Astrocyte (in vitro differentiated cells and primary cell): ENCODE results near the gene PTPRK. TPM values are rescaled to one million over a fixed set of nuclear protein-coding genes. Genes with fewer than 3 reads are reported as not detected.

ENCODE experiments used
- DNase-seq: peaks from one replicate; pipeline ENCODE4 v3.0.0-alpha.2; 2010; ENCODE audit warnings: low read depth
- FAIRE-seq: peaks from 2 replicates; lab custom pipeline; 2011; peaks lifted over from hg19 to GRCh38; lab: Jason Lieb, UNC
- H2AFZ ChIP-seq: 2 replicates; pipeline ENCODE4 v1.6.0; 2012; ENCODE audit warnings: low read depth, low read length, inconsistent platforms
- H3K27ac ChIP-seq: 2 replicates; pipeline ENCODE4 v1.5.1; 2011; ENCODE audit warnings: low read depth, low read length, inconsistent platforms
- H3K27me3 ChIP-seq: 2 replicates; pipeline ENCODE4 v1.6.0; 2011; ENCODE audit warnings: low read length, inconsistent platforms; ENCODE audit not compliant: insufficient read depth
- H3K36me3 ChIP-seq: 2 replicates; pipeline ENCODE4 v1.5.1; 2011; ENCODE audit warnings: low read length, inconsistent platforms; ENCODE audit not compliant: insufficient read depth
- H3K4me1 ChIP-seq: 2 replicates; pipeline ENCODE4 v1.5.1; 2011; ENCODE audit warnings: low read length, inconsistent platforms; ENCODE audit not compliant: insufficient read depth
- H3K4me2 ChIP-seq: 2 replicates; pipeline ENCODE4 v1.6.0; 2012; ENCODE audit warnings: low read length, inconsistent platforms
- H3K4me3 ChIP-seq: 2 replicates; pipeline ENCODE4 v1.5.1; 2011; ENCODE audit warnings: low read depth, mild to moderate bottlenecking, low read length, inconsistent platforms; ENCODE audit not compliant: insufficient read depth
- H3K79me2 ChIP-seq: 2 replicates; pipeline ENCODE4 v1.6.0; 2012; ENCODE audit warnings: mild to moderate bottlenecking, low read length, inconsistent platforms; ENCODE audit not compliant: insufficient read depth
- H3K9ac ChIP-seq: 2 replicates; pipeline ENCODE4 v1.6.0; 2012; ENCODE audit warnings: mild to moderate bottlenecking, low read length, inconsistent platforms
- H3K9me3 ChIP-seq: 2 replicates; pipeline ENCODE4 v1.5.1; 2012; ENCODE audit warnings: low read depth, mild to moderate bottlenecking, low read length, inconsistent platforms; ENCODE audit not compliant: insufficient read depth
- H4K20me1 ChIP-seq: 2 replicates; pipeline ENCODE4 v1.6.0; 2012; ENCODE audit warnings: low read length, inconsistent platforms; ENCODE audit not compliant: insufficient read depth
- H3K27ac Mint-ChIP-seq: one replicate; pipeline ENCODE4 v1.8.0; 2021; ENCODE audit warnings: mild to moderate bottlenecking, mixed read lengths; ENCODE audit not compliant: unreplicated experiment
- H3K27me3 Mint-ChIP-seq: one replicate; pipeline ENCODE4 v1.8.0; 2021; ENCODE audit warnings: low read depth, mixed read lengths; ENCODE audit not compliant: unreplicated experiment
- H3K36me3 Mint-ChIP-seq: one replicate; pipeline ENCODE4 v1.8.0; 2021; ENCODE audit warnings: low read depth, mixed read lengths; ENCODE audit not compliant: unreplicated experiment
- H3K4me1 Mint-ChIP-seq: one replicate; pipeline ENCODE4 v1.8.0; 2021; ENCODE audit warnings: low read depth, mixed read lengths; ENCODE audit not compliant: unreplicated experiment
- H3K4me3 Mint-ChIP-seq: one replicate; pipeline ENCODE4 v1.8.0; 2021; ENCODE audit warnings: mild to moderate bottlenecking, moderate library complexity, mixed read lengths; ENCODE audit not compliant: unreplicated experiment
- H3K9me3 Mint-ChIP-seq: one replicate; pipeline ENCODE4 v1.8.0; 2021; ENCODE audit warnings: mild to moderate bottlenecking, mixed read lengths; ENCODE audit not compliant: unreplicated experiment
- EZH2 ChIP-seq: IDR thresholded peaks from 2 replicates; pipeline ENCODE4 v1.6.1; 2012; ENCODE audit warnings: mild to moderate bottlenecking, low read length, inconsistent platforms; ENCODE audit not compliant: insufficient read depth
- total RNA-seq: library from RNA; stranded (reverse); gene quantifications from 2 replicates; pipeline ENCODE4 v1.2.1, GENCODE V29; 2021
- TF ChIP-seq, protein P1 (sequence below): IDR thresholded peaks from 2 replicates; pipeline ENCODE4 v1.5.1; 2011; ENCODE audit warnings: low read depth, mild to moderate bottlenecking, inconsistent platforms, low read length, moderate library complexity; ENCODE audit not compliant: insufficient read depth

The PTPRK gene
- total RNA-seq, 1 donor from 2014 or later = 159 TPM

- Histone ChIP-seq H4K20me1 (peaks cover 12% of the 10 kb centered on the region), H3K79me2 (peaks cover 44% of the 10 kb centered on the region), H3K4me3 (no peak overlapping the region), H2AFZ (no peak overlapping the region), H3K4me2 (no peak overlapping the region), H3K9me3 (no peaks in the 10 kb centered on the region), H3K27me3 (no peaks in the 10 kb centered on the region), H3K36me3 (no peaks in the 10 kb centered on the region), H3K9ac (no peak overlapping the region), H3K4me1 (peaks cover 3% of the 10 kb centered on the region), H3K27ac (no peak overlapping the region)
- FAIRE-seq = no peak
- Mint-ChIP-seq H3K27me3 (no peaks in the 10 kb centered on the region), H3K27ac (no peak overlapping the region), H3K36me3 (peaks cover 2% of the 10 kb centered on the region), H3K9me3 (no peaks in the 10 kb centered on the region), H3K4me3 (no peak overlapping the region), H3K4me1 (peaks cover under 1% of the 10 kb centered on the region)
- DNase-seq = no peak
- TF ChIP-seq, protein P1, sequence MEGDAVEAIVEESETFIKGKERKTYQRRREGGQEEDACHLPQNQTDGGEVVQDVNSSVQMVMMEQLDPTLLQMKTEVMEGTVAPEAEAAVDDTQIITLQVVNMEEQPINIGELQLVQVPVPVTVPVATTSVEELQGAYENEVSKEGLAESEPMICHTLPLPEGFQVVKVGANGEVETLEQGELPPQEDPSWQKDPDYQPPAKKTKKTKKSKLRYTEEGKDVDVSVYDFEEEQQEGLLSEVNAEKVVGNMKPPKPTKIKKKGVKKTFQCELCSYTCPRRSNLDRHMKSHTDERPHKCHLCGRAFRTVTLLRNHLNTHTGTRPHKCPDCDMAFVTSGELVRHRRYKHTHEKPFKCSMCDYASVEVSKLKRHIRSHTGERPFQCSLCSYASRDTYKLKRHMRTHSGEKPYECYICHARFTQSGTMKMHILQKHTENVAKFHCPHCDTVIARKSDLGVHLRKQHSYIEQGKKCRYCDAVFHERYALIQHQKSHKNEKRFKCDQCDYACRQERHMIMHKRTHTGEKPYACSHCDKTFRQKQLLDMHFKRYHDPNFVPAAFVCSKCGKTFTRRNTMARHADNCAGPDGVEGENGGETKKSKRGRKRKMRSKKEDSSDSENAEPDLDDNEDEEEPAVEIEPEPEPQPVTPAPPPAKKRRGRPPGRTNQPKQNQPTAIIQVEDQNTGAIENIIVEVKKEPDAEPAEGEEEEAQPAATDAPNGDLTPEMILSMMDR = no peak
- TF ChIP-seq EZH2 = no peak
These were observed 216.5 kb downstream of the PTPRK start for GRCh38 chr6:128303870-128304269.

DNA sequence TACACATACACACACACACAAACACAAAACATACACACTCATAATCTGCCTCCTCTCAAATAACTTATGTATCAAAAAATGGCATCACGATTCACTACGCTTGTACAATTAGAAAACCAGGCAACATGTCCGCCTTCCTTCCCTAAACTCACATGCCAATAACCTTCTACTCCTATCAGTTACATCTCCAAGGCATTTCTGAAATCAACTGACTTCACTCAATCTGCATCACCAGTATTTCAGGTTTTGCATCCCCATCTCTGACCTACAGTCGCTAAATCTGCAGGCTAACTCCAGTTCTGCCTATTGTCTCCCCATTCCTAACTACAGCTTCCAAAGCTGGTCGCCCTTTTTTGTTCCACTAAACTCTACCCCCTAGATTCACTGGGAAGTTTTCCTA lies 217.5 kb downstream of the PTPRK start:
- H3K36me3 ChIP-seq = no peaks in the 10 kb centered on the region
- no peak overlapping the region for H3K27ac Mint-ChIP-seq
- FAIRE-seq (no peak), DNase-seq (no peak)
- H4K20me1 ChIP-seq = peaks cover 12% of the 10 kb centered on the region
- no peak overlapping the region for H3K4me3 Mint-ChIP-seq
- H3K9me3 ChIP-seq = no peaks in the 10 kb centered on the region
- H3K9ac ChIP-seq = no peak overlapping the region
- H3K4me1 Mint-ChIP-seq = no peaks in the 10 kb centered on the region
- no peaks in the 10 kb centered on the region for H3K9me3 Mint-ChIP-seq
- peaks cover 37% of the 10 kb centered on the region for H3K79me2 ChIP-seq
- no peaks in the 10 kb centered on the region for H3K27me3 Mint-ChIP-seq
- H2AFZ ChIP-seq = no peak overlapping the region
- no peaks in the 10 kb centered on the region for H3K27me3 ChIP-seq
- H3K36me3 Mint-ChIP-seq = peaks cover 3% of the 10 kb centered on the region
- H3K4me3 ChIP-seq = no peak overlapping the region
- peaks cover 3% of the 10 kb centered on the region for H3K4me1 ChIP-seq
- TF ChIP-seq EZH2 = no peak
- no peak overlapping the region for H3K27ac ChIP-seq
- no peak overlapping the region for H3K4me2 ChIP-seq

DNA sequence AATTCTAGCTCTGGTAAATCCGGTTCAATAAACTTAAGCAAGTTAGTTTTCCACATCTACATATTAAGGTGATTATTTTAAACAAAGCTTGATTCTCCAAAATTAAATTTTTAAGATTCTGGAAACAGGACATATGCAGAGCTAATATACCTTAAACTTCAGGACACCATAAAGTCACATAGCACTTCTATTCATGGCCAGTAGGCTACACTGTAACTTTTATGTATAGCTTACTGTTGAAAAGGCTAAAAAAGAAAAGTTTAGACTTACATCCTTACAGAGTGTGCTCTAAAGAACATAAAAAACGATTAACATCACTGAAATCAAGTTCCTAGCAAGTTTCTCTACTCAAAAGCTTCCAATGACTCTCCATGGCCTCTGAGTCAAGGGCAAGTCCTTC lies 224.7 kb downstream of the PTPRK start:
- H3K9me3 Mint-ChIP-seq = no peaks in the 10 kb centered on the region
- peaks cover 5% of the 10 kb centered on the region for H4K20me1 ChIP-seq
- H3K27ac Mint-ChIP-seq = no peak overlapping the region
- H3K36me3 Mint-ChIP-seq = peaks cover 7% of the 10 kb centered on the region
- peaks cover 16% of the 10 kb centered on the region for H3K79me2 ChIP-seq
- H3K4me3 Mint-ChIP-seq = no peak overlapping the region
- no peaks in the 10 kb centered on the region for H3K27me3 Mint-ChIP-seq
- no peak overlapping the region for H2AFZ ChIP-seq
- no peaks in the 10 kb centered on the region for H3K27me3 ChIP-seq
- H3K27ac ChIP-seq = no peak overlapping the region
- no peak overlapping the region for H3K4me2 ChIP-seq
- TF ChIP-seq EZH2 = no peak
- TF ChIP-seq, protein P1 = peak; percentile 5
- FAIRE-seq = no peak
- H3K4me1 ChIP-seq = no peaks in the 10 kb centered on the region
- H3K4me3 ChIP-seq = no peak overlapping the region
- no peak overlapping the region for H3K9ac ChIP-seq
- H3K4me1 Mint-ChIP-seq = no peaks in the 10 kb centered on the region
- no peaks in the 10 kb centered on the region for H3K9me3 ChIP-seq
- DNase-seq = no peak
- no peaks in the 10 kb centered on the region for H3K36me3 ChIP-seq
